ENCODE results near the gene ANKRD44. TPM values are rescaled to one million over a fixed set of nuclear protein-coding genes. Genes with fewer than 3 reads are reported as not detected.

Gene ANKRD44
- total RNA-seq, 1 experiment from 2014 or later = 2.4 TPM

DNA sequence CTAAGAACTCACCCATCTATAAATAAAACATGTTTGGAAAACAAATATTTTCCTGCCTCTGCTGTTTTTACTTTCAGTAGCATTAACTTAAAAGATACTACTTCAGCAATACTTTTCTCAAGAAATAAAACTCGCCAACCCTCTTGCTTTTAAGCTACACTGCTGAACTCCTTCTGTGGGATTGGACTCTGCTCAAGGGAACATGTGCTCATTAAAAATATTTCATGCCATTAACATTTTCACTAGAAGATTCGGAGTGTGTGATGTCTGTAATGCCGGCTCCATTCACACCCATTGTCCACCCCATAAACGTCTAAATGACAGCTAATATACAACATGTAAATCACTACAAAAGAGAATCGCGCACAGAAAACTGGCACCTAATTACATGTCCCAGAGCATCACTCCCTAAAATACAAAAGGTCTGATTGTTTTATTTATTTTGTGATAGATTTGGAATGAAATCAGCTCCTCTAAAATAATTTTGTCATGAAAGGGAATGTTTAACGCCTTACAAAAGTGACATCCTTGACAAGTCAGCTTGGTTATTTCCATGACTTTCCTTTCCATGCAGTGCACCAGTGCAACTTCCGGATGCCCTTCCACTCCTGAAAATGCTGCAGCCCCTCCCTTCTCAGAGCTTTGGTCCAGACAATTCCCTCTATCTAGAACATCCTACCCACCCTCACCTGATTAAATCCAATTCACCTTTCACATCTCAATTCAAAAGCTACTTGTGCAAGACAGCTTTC is 73.1 kb downstream of the ANKRD44 start:
- no peaks in the 10 kb centered on the region for H3K9me2 ChIP-seq (replicated peaks; ENCODE audit: low read length)
- BruUV-seq (replicated peaks) = no TSS peak
- no peak for DNase-seq
- TF ChIP-seq, protein P1, sequence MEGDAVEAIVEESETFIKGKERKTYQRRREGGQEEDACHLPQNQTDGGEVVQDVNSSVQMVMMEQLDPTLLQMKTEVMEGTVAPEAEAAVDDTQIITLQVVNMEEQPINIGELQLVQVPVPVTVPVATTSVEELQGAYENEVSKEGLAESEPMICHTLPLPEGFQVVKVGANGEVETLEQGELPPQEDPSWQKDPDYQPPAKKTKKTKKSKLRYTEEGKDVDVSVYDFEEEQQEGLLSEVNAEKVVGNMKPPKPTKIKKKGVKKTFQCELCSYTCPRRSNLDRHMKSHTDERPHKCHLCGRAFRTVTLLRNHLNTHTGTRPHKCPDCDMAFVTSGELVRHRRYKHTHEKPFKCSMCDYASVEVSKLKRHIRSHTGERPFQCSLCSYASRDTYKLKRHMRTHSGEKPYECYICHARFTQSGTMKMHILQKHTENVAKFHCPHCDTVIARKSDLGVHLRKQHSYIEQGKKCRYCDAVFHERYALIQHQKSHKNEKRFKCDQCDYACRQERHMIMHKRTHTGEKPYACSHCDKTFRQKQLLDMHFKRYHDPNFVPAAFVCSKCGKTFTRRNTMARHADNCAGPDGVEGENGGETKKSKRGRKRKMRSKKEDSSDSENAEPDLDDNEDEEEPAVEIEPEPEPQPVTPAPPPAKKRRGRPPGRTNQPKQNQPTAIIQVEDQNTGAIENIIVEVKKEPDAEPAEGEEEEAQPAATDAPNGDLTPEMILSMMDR (conservative IDR thresholded peaks at IDR 0.05; ENCODE audit: low read depth, low read length) = no peak
- no peak for TF ChIP-seq EZH2 (IDR thresholded peaks at IDR 0.05; ENCODE audit: low read length, unreplicated experiment)
- no peak for ATAC-seq
- H3K4me1 ChIP-seq (ENCODE audit: insufficient read depth, low read length) = no peaks in the 10 kb centered on the region
- no peak overlapping the region for H3K9ac ChIP-seq (ENCODE audit: low read length)
- CTCF ChIA-PET = no interaction called here
- H2AFZ ChIP-seq (ENCODE audit: low read length) = no peak overlapping the region
- no peaks in the 10 kb centered on the region for H3K79me2 ChIP-seq (ENCODE audit: low read length)
- H3K27ac ChIP-seq (ENCODE audit: low read length) = no peak overlapping the region
- no peaks in the 10 kb centered on the region for H4K20me1 ChIP-seq (ENCODE audit: low read length)
- intact Hi-C loops (cut with micrococcal nuclease) = no loop called here
- no peaks in the 10 kb centered on the region for H3K9me3 ChIP-seq (ENCODE audit: low read length)
- POLR2A ChIA-PET (ENCODE audit: unreplicated experiment) = no interaction called here
- no peaks in the 10 kb centered on the region for H3K36me3 ChIP-seq (ENCODE audit: low read depth, low read length)
- no peaks in the 10 kb centered on the region for H3K27me3 ChIP-seq (ENCODE audit: low read length)
- no peak overlapping the region for H3K4me3 ChIP-seq (ENCODE audit: low read length)
- no peaks in the 10 kb centered on the region for H3F3A ChIP-seq (ENCODE audit: low read length, unreplicated experiment)
- H3K4me2 ChIP-seq (ENCODE audit: low read length) = no peak overlapping the region

GRCh38 chr2:197236816-197237215 is 73.8 kb downstream of the ANKRD44 start:
- BruUV-seq (replicated peaks) = no TSS peak
- Histone ChIP-seq H3K79me2 (ENCODE audit: low read length) (no peaks in the 10 kb centered on the region), H3K9ac (ENCODE audit: low read length) (no peak overlapping the region), H3K9me3 (ENCODE audit: low read length) (no peaks in the 10 kb centered on the region), H3K4me2 (ENCODE audit: low read length) (no peak overlapping the region), H3K4me1 (ENCODE audit: insufficient read depth, low read length) (no peaks in the 10 kb centered on the region), H3K4me3 (ENCODE audit: low read length) (no peak overlapping the region), H3K27me3 (ENCODE audit: low read length) (no peaks in the 10 kb centered on the region), H3K36me3 (ENCODE audit: low read depth, low read length) (no peaks in the 10 kb centered on the region), H3K9me2 (replicated peaks; ENCODE audit: low read length) (no peaks in the 10 kb centered on the region), H3F3A (ENCODE audit: low read length, unreplicated experiment) (no peaks in the 10 kb centered on the region), H3K27ac (ENCODE audit: low read length) (no peak overlapping the region), H4K20me1 (ENCODE audit: low read length) (no peaks in the 10 kb centered on the region), H2AFZ (ENCODE audit: low read length) (no peak overlapping the region)
- DNase-seq (no peak), ATAC-seq (no peak)
- ChIA-PET POLR2A (ENCODE audit: unreplicated experiment) (no interaction called here), CTCF (no interaction called here)
- TF ChIP-seq EZH2phosphoT487 (IDR thresholded peaks at IDR 0.05; ENCODE audit: borderline replicate concordance, low read length) (no peak), EZH2 (IDR thresholded peaks at IDR 0.05; ENCODE audit: low read length, unreplicated experiment) (no peak)
- TF ChIP-seq, protein P1 (conservative IDR thresholded peaks at IDR 0.05; ENCODE audit: low read depth, low read length) = no peak
- intact Hi-C loops (cut with micrococcal nuclease) = no loop called here

DNA sequence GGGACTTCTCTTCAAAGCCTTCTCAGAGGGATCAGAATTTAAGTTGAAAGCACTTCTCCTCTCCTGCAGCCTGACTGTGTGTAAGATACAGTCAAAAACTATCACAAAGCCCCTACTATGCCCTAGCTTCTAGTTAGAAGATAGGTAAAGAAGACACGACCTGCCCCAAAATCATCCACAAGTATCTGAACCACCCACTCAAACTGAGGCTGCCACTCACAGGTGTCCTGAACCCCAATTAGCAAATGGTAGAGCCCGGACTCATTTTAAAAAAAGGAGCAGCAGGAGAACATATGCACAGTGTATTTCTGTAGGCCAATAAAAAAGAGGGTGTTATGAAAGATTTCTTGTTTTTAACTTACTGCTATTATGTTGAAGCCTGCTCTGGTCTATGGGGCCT is 74.4 kb downstream of the ANKRD44 start:
- intact Hi-C loops (cut with micrococcal nuclease) = no loop called here
- no peaks in the 10 kb centered on the region for H3F3A ChIP-seq (ENCODE audit: low read length, unreplicated experiment)
- no peak overlapping the region for H3K4me2 ChIP-seq (ENCODE audit: low read length)
- no peak overlapping the region for H3K27ac ChIP-seq (ENCODE audit: low read length)
- no peaks in the 10 kb centered on the region for H3K9me2 ChIP-seq (replicated peaks; ENCODE audit: low read length)
- H4K20me1 ChIP-seq (ENCODE audit: low read length) = no peaks in the 10 kb centered on the region
- H3K9me3 ChIP-seq (ENCODE audit: low read length) = no peaks in the 10 kb centered on the region
- H3K79me2 ChIP-seq (ENCODE audit: low read length) = no peaks in the 10 kb centered on the region
- H3K27me3 ChIP-seq (ENCODE audit: low read length) = no peaks in the 10 kb centered on the region
- CTCF ChIA-PET = no interaction called here
- POLR2A ChIA-PET (ENCODE audit: unreplicated experiment) = no interaction called here
- no peak overlapping the region for H3K9ac ChIP-seq (ENCODE audit: low read length)
- H3K4me3 ChIP-seq (ENCODE audit: low read length) = no peak overlapping the region
- no TSS peak for BruUV-seq (replicated peaks)
- H3K4me1 ChIP-seq (ENCODE audit: insufficient read depth, low read length) = no peaks in the 10 kb centered on the region
- H2AFZ ChIP-seq (ENCODE audit: low read length) = no peak overlapping the region
- TF ChIP-seq EZH2phosphoT487 (IDR thresholded peaks at IDR 0.05; ENCODE audit: borderline replicate concordance, low read length) = no peak
- TF ChIP-seq, protein P1 (conservative IDR thresholded peaks at IDR 0.05; ENCODE audit: low read depth, low read length) = no peak
- no peak for TF ChIP-seq EZH2 (IDR thresholded peaks at IDR 0.05; ENCODE audit: low read length, unreplicated experiment)
- H3K36me3 ChIP-seq (ENCODE audit: low read depth, low read length) = no peaks in the 10 kb centered on the region
- DNase-seq (no peak), ATAC-seq (no peak)

Data from PC-3 (cell line).